Smooth muscle cell (in vitro differentiated cells): ENCODE measurements around the gene UGP2. TPM values are rescaled to one million over a fixed set of nuclear protein-coding genes. Genes with fewer than 3 reads are reported as not detected.
A peak's percentile ranks its signal among the peaks of the same experiment; 100 is the strongest.

Experiments
- DNase-seq: peaks from one replicate; lab custom pipeline; 2025; ENCODE audit not compliant: unreplicated experiment; lab: John Stamatoyannopoulos, UW
- H2AFZ ChIP-seq: fragments of 200-600 bp; sonication (generic); 2 replicates; pipeline ENCODE4 v1.6.0; 2016; ENCODE audit warnings: antibody characterized with exemption, low read depth, mild to moderate bottlenecking
- H3F3A ChIP-seq: fragments of 200-600 bp; sonication (generic); 2 replicates; pipeline ENCODE4 v1.6.0; 2017; ENCODE audit warnings: antibody characterized with exemption, low read depth
- H3K27ac ChIP-seq: fragments of 200-600 bp; sonication (generic); 2 replicates; pipeline ENCODE4 v1.5.1; 2016; ENCODE audit warnings: low read depth, mild to moderate bottlenecking
- H3K27me3 ChIP-seq: fragments of 200-600 bp; sonication (generic); 2 replicates; pipeline ENCODE4 v1.6.1; 2016; ENCODE audit warnings: low read depth, mild to moderate bottlenecking
- H3K36me3 ChIP-seq: fragments of 200-600 bp; sonication (generic); 2 replicates; pipeline ENCODE4 v1.5.1; 2016; ENCODE audit warnings: low read depth
- H3K4me1 ChIP-seq: fragments of 200-600 bp; sonication (generic); 2 replicates; pipeline ENCODE4 v1.5.1; 2016; ENCODE audit warnings: low read depth
- H3K4me2 ChIP-seq: fragments of 200-600 bp; sonication (generic); 2 replicates; pipeline ENCODE4 v1.6.0; 2016; ENCODE audit warnings: mild to moderate bottlenecking
- H3K4me3 ChIP-seq: fragments of 200-600 bp; sonication (generic); 2 replicates; pipeline ENCODE4 v1.5.1; 2016; ENCODE audit warnings: mild to moderate bottlenecking
- H3K79me2 ChIP-seq: fragments of 200-600 bp; sonication (generic); 2 replicates; pipeline ENCODE4 v1.6.0; 2016; ENCODE audit warnings: low read depth, mild to moderate bottlenecking
- H3K9ac ChIP-seq: fragments of 200-600 bp; sonication (generic); 2 replicates; pipeline ENCODE4 v1.6.0; 2016; ENCODE audit warnings: low read depth
- H3K9me3 ChIP-seq: fragments of 200-600 bp; sonication (generic); replicated peaks from 2 replicates; pipeline ENCODE4 v1.5.1; 2016; ENCODE audit warnings: low read depth
- H4K20me1 ChIP-seq: fragments of 200-600 bp; sonication (generic); 2 replicates; pipeline ENCODE4 v1.6.0; 2016; ENCODE audit warnings: low read depth
- CTCF ChIP-seq: fragments of 200-600 bp; sonication (generic); IDR thresholded peaks from 2 replicates; pipeline ENCODE4 v1.5.1; 2017; ENCODE audit warnings: borderline replicate concordance, mild to moderate bottlenecking, antibody characterized with exemption; ENCODE audit not compliant: insufficient read depth, poor library complexity, severe bottlenecking
- WGBS: methylation state at CpG from one replicate; pipeline ENCODE4 v1.1.7; 2016; ENCODE audit warnings: low lambda C conversion rate; 5-methylcytosine and 5-hydroxymethylcytosine counted together
- polyA plus RNA-seq: library from polyadenylated mRNA; unstranded; fragments of >200 nt; fragmentation: Nextera tagmentation; extraction: Ambion mirVana; gene quantifications from 2 replicates; pipeline ENCODE4 v1.2.1, GENCODE V29; 2016
- total RNA-seq: library from RNA; depleted of rRNA; stranded (reverse); fragments of >200 nt; gene quantifications from 2 replicates; pipeline ENCODE4 v1.2.3, GENCODE V29; 2014

Gene UGP2
- total and polyA plus RNA-seq, 2 experiments from 2014 or later, result 171 to 238 TPM

- no peak for TF ChIP-seq CTCF
- Histone ChIP-seq H4K20me1 (peaks cover 13% of the 10 kb centered on the region), H3F3A (peaks cover 49% of the 10 kb centered on the region), H3K27ac (peak overlapping the region; percentile 41), H3K79me2 (no peaks in the 10 kb centered on the region), H2AFZ (no peak overlapping the region), H3K36me3 (peaks cover 30% of the 10 kb centered on the region), H3K9me3 (no peaks in the 10 kb centered on the region), H3K4me2 (no peak overlapping the region), H3K4me3 (no peak overlapping the region), H3K9ac (no peak overlapping the region), H3K4me1 (no peaks in the 10 kb centered on the region), H3K27me3 (no peaks in the 10 kb centered on the region)
- WGBS, result 93% methylated on average over 2 of the region's 2 CpGs
- DNase-seq, result no peak
Observed at GRCh38 chr2:63893163-63893562, 51.5 kb downstream of the UGP2 start.

- TF ChIP-seq CTCF, result no peak
- H3F3A ChIP-seq, result peaks cover 52% of the 10 kb centered on the region
Observed at GRCh38 chr2:63894167-63894566, 52.5 kb downstream of the UGP2 start.

DNA sequence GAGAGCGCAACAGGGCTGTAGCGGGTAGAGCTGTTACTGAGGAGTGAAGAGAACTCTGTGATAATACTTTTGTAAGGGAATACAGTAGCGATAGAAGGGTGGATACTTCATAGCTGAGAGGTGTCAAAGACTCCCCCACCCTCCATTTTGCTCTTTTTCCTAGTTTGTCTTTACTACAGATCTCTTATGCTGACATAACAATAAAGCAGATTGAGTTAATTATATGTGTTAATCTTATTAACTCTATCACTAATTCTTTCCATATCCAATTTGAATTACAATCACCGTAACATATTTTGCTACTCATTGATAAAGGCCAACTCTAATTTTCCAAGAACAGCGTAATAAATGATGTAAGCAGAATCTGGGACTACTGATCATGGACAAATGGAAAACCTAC, 57.1 kb downstream of the UGP2 start:
- Histone ChIP-seq H2AFZ (no peak overlapping the region), H4K20me1 (peaks cover 6% of the 10 kb centered on the region), H3K27me3 (no peaks in the 10 kb centered on the region), H3K9ac (no peak overlapping the region), H3K27ac (no peak overlapping the region), H3F3A (peaks cover 37% of the 10 kb centered on the region), H3K4me3 (no peak overlapping the region), H3K36me3 (peaks cover 31% of the 10 kb centered on the region), H3K4me2 (no peak overlapping the region), H3K79me2 (peaks cover 5% of the 10 kb centered on the region), H3K9me3 (peaks cover 10% of the 10 kb centered on the region), H3K4me1 (no peaks in the 10 kb centered on the region)
- no peak for DNase-seq
- WGBS, result 96% methylated on average over 5 of the region's 5 CpGs
- TF ChIP-seq CTCF, result no peak

More at GRCh38 chr2:63894167-63894566, 52.5 kb downstream of the UGP2 start:
- WGBS, result 88% methylated on average over 1 of the region's 1 CpG
- Histone ChIP-seq H3K27ac (peak overlapping the region; percentile 41), H3K79me2 (no peaks in the 10 kb centered on the region), H3K9me3 (no peaks in the 10 kb centered on the region), H3K4me1 (no peaks in the 10 kb centered on the region), H4K20me1 (peaks cover 6% of the 10 kb centered on the region), H3K36me3 (peaks cover 35% of the 10 kb centered on the region), H3K9ac (no peak overlapping the region), H3K4me2 (no peak overlapping the region), H2AFZ (no peak overlapping the region), H3K27me3 (no peaks in the 10 kb centered on the region), H3K4me3 (no peak overlapping the region)
- DNase-seq, result no peak

- Histone ChIP-seq H4K20me1 (peaks cover 6% of the 10 kb centered on the region), H3K9me3 (peaks cover 10% of the 10 kb centered on the region), H3F3A (peaks cover 33% of the 10 kb centered on the region), H3K4me3 (no peak overlapping the region), H3K4me2 (no peak overlapping the region), H3K9ac (no peak overlapping the region), H3K27ac (no peak overlapping the region), H3K36me3 (peaks cover 31% of the 10 kb centered on the region), H2AFZ (no peak overlapping the region), H3K79me2 (peaks cover 6% of the 10 kb centered on the region), H3K27me3 (no peaks in the 10 kb centered on the region), H3K4me1 (no peaks in the 10 kb centered on the region)
- no peak for DNase-seq
- TF ChIP-seq CTCF, result no peak
- WGBS, result 93% methylated on average over 1 of the region's 1 CpG
Observed at GRCh38 chr2:63899639-63900038, 57.9 kb downstream of the UGP2 start.
